Raji (cell line): ENCODE measurements around the gene CD4.

ENCODE experiments used
- POLR2A ChIP-seq: IDR thresholded peaks from 2 replicates; pipeline ENCODE4 v1.6.1; 2011; ENCODE audit warnings: low read depth, low read length, control low read depth; ENCODE audit not compliant: insufficient read depth

CD4 gene

DNA sequence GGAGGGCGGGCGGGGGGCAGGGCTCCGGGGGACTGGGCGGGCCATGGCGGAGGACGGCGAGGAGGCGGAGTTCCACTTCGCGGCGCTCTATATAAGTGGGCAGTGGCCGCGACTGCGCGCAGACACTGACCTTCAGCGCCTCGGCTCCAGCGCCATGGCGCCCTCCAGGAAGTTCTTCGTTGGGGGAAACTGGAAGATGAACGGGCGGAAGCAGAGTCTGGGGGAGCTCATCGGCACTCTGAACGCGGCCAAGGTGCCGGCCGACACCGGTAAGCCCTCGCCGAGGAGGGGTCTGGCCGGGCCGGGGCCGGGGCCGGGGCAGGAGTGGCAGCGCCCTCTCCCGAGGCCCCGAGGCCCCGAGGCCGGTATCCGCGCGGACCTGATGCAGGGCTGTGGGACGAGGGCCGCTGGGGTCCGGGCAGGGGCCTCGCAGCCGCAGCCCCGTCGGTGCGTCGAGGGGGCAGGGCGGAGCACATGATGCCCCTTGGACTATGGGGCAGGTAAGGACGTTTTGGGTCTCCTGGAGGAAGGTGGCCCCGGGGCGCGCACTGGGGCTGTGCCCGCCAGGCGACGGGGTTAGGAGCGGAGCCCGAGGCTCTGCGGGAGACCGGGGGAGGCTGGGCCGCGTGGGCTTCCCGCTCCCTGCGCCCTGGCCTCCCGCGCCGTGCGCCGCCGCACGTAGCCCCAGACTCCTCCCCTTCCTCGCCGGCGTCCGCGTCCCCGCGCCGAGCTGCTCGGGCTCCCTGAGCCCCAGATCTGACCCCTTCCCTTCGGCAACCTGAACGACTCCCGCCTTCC is 78.3 kb downstream of the CD4 start, which contains the start of gene TPI1:
Gene TPI1, plus strand, starts transcription at position 119 of the 798 bp plus-strand sequence. Its CDS starts 36 bp downstream, at position 155.
- TF ChIP-seq POLR2A: peak; percentile 92

DNA sequence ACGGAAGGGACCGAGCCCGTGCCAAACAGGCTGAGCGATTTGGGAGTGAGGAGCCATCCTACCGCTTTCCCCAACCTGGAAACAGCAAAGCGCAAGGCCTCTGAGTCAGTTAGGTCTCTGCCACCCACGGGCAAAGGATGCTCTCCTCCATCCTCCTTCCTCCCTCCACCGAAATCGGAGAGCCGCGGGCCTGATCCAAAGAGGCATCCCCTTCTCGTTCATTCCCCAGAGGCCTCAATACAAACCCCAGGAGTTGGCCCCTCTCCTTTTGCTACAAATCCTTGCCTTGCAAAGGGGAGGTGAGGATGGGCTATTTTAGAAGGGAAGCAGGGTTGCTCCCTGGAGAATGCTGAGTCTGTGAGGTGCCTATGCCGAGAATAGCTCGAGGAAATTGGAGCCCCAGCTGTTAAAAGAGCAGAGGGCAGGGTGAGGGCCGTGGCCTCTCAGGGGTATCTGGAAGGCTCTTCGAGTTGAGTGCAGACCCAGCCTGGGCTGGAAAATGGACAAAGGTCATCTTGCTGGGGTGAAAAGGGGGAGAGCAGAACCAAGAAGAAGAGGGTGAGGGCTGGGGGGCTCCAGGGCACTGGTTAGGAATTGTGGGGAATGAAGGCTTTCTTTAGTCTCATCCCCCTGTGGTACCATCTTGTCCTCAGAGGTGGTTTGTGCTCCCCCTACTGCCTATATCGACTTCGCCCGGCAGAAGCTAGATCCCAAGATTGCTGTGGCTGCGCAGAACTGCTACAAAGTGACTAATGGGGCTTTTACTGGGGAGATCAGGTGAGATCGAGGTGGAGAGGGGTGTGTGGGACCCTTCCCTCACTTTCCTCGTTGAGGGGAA is 79.1 kb downstream of the CD4 start:
- peak; percentile 5; the same call in 1 of the 2 replicates for TF ChIP-seq POLR2A

DNA sequence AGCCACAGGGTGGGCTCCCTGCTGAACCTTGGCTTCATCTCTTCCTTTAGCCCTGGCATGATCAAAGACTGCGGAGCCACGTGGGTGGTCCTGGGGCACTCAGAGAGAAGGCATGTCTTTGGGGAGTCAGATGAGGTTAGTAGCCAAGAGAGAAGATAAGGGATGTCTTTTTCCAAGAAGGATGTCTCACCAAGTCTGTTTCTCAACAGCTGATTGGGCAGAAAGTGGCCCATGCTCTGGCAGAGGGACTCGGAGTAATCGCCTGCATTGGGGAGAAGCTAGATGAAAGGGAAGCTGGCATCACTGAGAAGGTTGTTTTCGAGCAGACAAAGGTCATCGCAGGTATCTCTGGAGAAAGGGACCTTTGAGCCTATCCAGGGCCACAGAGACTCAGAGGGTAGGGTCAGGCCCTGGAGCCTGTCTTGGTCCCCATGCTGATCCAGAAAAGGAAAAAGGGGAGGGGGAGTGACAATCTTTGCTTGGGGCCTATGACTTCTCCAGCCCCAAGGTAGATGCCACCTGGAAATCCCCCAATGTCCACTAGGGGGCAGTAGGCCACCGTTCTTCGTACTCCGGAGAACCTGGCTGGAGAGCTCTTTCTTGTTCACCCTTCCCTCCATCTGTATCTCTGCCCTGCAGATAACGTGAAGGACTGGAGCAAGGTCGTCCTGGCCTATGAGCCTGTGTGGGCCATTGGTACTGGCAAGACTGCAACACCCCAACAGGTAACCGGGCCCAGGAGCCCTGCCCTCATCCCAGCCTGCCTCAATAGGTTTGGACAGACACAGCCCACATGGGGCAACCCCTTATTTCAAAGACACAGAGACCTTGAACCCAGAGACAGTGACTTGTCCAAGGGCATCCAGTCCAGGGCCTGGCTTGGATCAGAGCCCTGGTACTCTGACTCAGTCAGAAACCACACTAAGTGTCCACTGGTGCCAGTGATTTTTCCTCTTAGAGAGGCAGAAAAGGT is 80.0 kb downstream of the CD4 start:
- TF ChIP-seq POLR2A: no peak
